K562 (cell line): ENCODE results near the gene ELF3. TPM values are rescaled to one million over a fixed set of nuclear protein-coding genes. Genes with fewer than 3 reads are reported as not detected.

ENCODE experiments used
- CC2D1A ChIP-seq: fragments of 450-650 bp; IDR thresholded peaks from 2 replicates; pipeline ENCODE4 v1.6.1; 2017; ENCODE audit warnings: mild to moderate bottlenecking
- CEBPG ChIP-seq, 3 experiments: fragments of 200-800 bp in 1 of 3; sonication (Bioruptor generic) in 1 of 3; sonication (generic) in 1 of 3; formaldehyde crosslinking in 1 of 3; IDR thresholded peaks in 2 of 3; conservative IDR thresholded peaks in 1 of 3; 2 replicates each; pipeline versions ENCODE4 v1.6.1 to v1.8.0; 2016 to 2022; ENCODE audit warnings: missing compliant biosample characterization in 2 of 3, missing genetic modification characterization in 2 of 3, mild to moderate bottlenecking in 1 of 3, missing genetic modification reagents in 1 of 3
- E2F1 ChIP-seq: sonication (generic); formaldehyde crosslinking; IDR thresholded peaks from 2 replicates; pipeline ENCODE4 v1.8.1; 2023; ENCODE audit warnings: mild to moderate bottlenecking, missing genetic modification reagents, moderate library complexity
- ELF1 ChIP-seq: fragments of 200-800 bp; sonication (Bioruptor generic); IDR thresholded peaks from 2 replicates; pipeline ENCODE4 v1.6.1; 2016; ENCODE audit warnings: missing genetic modification characterization, missing compliant biosample characterization
- ERF ChIP-seq: fragments of 450-650 bp; formaldehyde crosslinking; IDR thresholded peaks from 2 replicates; pipeline ENCODE4 v1.4.0; 2020; ENCODE audit warnings: mild to moderate bottlenecking, mixed read lengths
- HMBOX1 ChIP-seq: sonication (generic); IDR thresholded peaks from 2 replicates; pipeline ENCODE4 v1.6.1; 2016
- HOXB6 ChIP-seq: fragments of 250-450 bp; sonication (Bioruptor Pico); IDR thresholded peaks from 2 replicates; pipeline ENCODE4 v1.5.1; 2022; ENCODE audit warnings: mild to moderate bottlenecking, borderline replicate concordance
- KAT8 ChIP-seq: fragments of 450-650 bp; IDR thresholded peaks from 2 replicates; pipeline ENCODE4 v1.6.1; 2016; ENCODE audit warnings: low read depth, mild to moderate bottlenecking
- SMARCB1 ChIP-seq: IDR thresholded peaks from 2 replicates; pipeline ENCODE4 v1.6.1; 2011; ENCODE audit warnings: improper control_type of control experiment, low read depth; ENCODE audit not compliant: insufficient read length
- ZBTB33 ChIP-seq: sonication (generic); formaldehyde crosslinking; IDR thresholded peaks from 2 replicates; pipeline ENCODE4 v1.8.1; 2023; ENCODE audit warnings: mild to moderate bottlenecking, missing genetic modification reagents
- ZNF644 ChIP-seq: fragments of 200-800 bp; sonication (Bioruptor generic); IDR thresholded peaks from 2 replicates; pipeline ENCODE4 v1.6.1; 2016; ENCODE audit warnings: low read depth, missing genetic modification characterization, missing compliant biosample characterization
- polyA plus RNA-seq, 8 experiments: library from polyadenylated mRNA; depleted of rRNA in 4 of 8; stranded (reverse) in 5 of 8; unstranded in 3 of 8; fragments of >200 nt; fragmentation: Nextera tagmentation in 2 of 8; fragmentation: Illumina TruSeq in 1 of 8; extraction: Ambion mirVana in 2 of 8; extraction: Trizol in 1 of 8; gene quantifications; 2 replicates each; pipeline versions ENCODE4 v1.2.1 to v1.2.3, GENCODE V29; 2011 to 2014; ENCODE audit warnings: inconsistent platforms in 1 of 8, missing spikeins in 1 of 8
- total RNA-seq, 7 experiments: library from RNA; depleted of rRNA in 6 of 7; stranded (reverse); fragments of >200 nt in 6 of 7; fragmentation: Illumina TruSeq in 2 of 7; extraction: Trizol in 2 of 7; gene quantifications; 2 replicates each; pipeline versions ENCODE4 v1.2.1 to v1.2.3, GENCODE V29; 2011 to 2021; ENCODE audit warnings: low replicate concordance in 1 of 7

Gene ELF3
- total and polyA plus RNA-seq, 9 of the 15 experiments (the other 6 are each of a cell fraction or from before 2014, with no cell fraction given) = 0.03 to 1.2 (median 0.07) TPM; not detected in 4

DNA sequence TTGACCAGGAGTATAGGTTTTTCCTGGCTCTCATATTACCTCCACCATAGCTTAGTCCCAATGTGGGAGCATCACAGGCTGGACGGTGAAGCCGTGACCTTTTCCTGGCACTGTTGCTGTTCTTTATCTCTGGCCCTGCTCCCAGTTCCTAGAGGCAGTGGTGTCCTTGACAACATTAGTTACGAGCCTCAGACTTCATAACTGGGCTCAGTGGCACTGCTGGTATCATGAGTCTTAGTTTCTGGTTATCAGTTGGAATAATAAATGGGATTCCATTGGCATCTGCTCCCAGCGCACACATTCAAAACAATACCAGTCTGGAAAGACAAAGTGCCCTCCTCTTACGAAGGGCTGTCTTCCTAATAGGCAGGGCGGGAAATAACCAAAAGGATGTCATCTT lies 20.0 kb upstream of the ELF3 start (continued):
- TF ChIP-seq E2F1 (CRISPR knock-in tag) (no peak), HMBOX1 (no peak), CEBPG (CRISPR knock-in tag; IDR thresholded peaks at IDR 0.05) (no peak), CEBPG (tag; conservative IDR thresholded peaks at IDR 0.05 in 1 of 2, IDR thresholded peaks at IDR 0.05 in 1 of 2) (no peak), KAT8 (no peak), ZNF644 (tag) (no peak), CC2D1A (no peak), ERF (CRISPR knock-in tag) (no peak), HOXB6 (CRISPR knock-in tag) (no peak), ELF1 (tag) (no peak), ZBTB33 (CRISPR knock-in tag) (no peak), SMARCB1 (no peak)
